HG03139 (cell line): Measurements from ENCODE around the gene SLC34A3.

ENCODE experiments used
- ATAC-seq: cut with Tn5 transposase; IDR thresholded peaks from one replicate; pipeline ENCODE4 v1.9.1; 2021; ENCODE audit not compliant: unreplicated experiment

SLC34A3 gene

GRCh38 chr9:137195525-137196220 is 35.0 kb upstream of the SLC34A3 start:
- no peak for ATAC-seq

- ATAC-seq, result no peak
Measured at GRCh38 chr9:137198051-137198901, 32.4 kb upstream of the SLC34A3 start.

GRCh38 chr9:137198902-137199283 is 31.8 kb upstream of the SLC34A3 start:
- no peak for ATAC-seq

- no peak for ATAC-seq
Measured at GRCh38 chr9:137199411-137200121, 31.1 kb upstream of the SLC34A3 start.

GRCh38 chr9:137200311-137201204 is 30.1 kb upstream of the SLC34A3 start, which contains the start of gene TPRN:
TPRN (minus strand) TSS chr9:137200741; CDS start chr9:137200711, 30 bp downstream.
- peak; percentile 85 for ATAC-seq

GRCh38 chr9:137201205-137201868 is 29.4 kb upstream of the SLC34A3 start:
- no peak for ATAC-seq

GRCh38 chr9:137202966-137203365 is 27.7 kb upstream of the SLC34A3 start:
- ATAC-seq, result no peak

GRCh38 chr9:137204731-137205125 is 26.0 kb upstream of the SLC34A3 start:
- ATAC-seq, result no peak

- ATAC-seq, result no peak
Measured at GRCh38 chr9:137205126-137206069, 25.3 kb upstream of the SLC34A3 start, which contains the start of the genes NDOR1 and TMEM203. NDOR1 (plus strand) TSS chr9:137205700; CDS start chr9:137205778, 78 bp downstream. TMEM203 (minus strand) TSS chr9:137205648; CDS start chr9:137205414, 234 bp downstream.

GRCh38 chr9:137206602-137207001 is 24.1 kb upstream of the SLC34A3 start:
- ATAC-seq, result no peak

- ATAC-seq, result no peak
Measured at GRCh38 chr9:137211532-137211931, 19.2 kb upstream of the SLC34A3 start.

- no peak for ATAC-seq
Measured at GRCh38 chr9:137212520-137212919, 18.2 kb upstream of the SLC34A3 start.

- ATAC-seq, result no peak
Measured at GRCh38 chr9:137213160-137214060, 17.3 kb upstream of the SLC34A3 start.

GRCh38 chr9:137214620-137215019 is 16.1 kb upstream of the SLC34A3 start:
- ATAC-seq, result no peak

- no peak for ATAC-seq
Measured at GRCh38 chr9:137215196-137215986, 15.3 kb upstream of the SLC34A3 start.

- ATAC-seq, result no peak
Measured at GRCh38 chr9:137216188-137216965, 14.3 kb upstream of the SLC34A3 start.
